Effector memory CD4-positive, alpha-beta T cell (primary cell): ENCODE results near the gene SEMA5B.

ENCODE experiments used
- DNase-seq, 3 donors: peaks; one replicate each; pipeline ENCODE4 v3.0.0-alpha.2; 2020
- H3K27ac ChIP-seq: 2 replicates; pipeline ENCODE4 v1.7.0; 2013; ENCODE audit warnings: mild to moderate bottlenecking, low read length, moderate library complexity; ENCODE audit not compliant: insufficient read depth, poor library complexity, severe bottlenecking
- H3K27me3 ChIP-seq: replicated peaks from 2 replicates; pipeline ENCODE4 v1.7.0; 2013; ENCODE audit warnings: mild to moderate bottlenecking, low read length; ENCODE audit not compliant: insufficient read depth, control insufficient read depth, poor library complexity, severe bottlenecking
- H3K36me3 ChIP-seq: 2 replicates; pipeline ENCODE4 v1.7.0; 2013; ENCODE audit warnings: mild to moderate bottlenecking, low read length, moderate library complexity; ENCODE audit not compliant: control insufficient read depth, insufficient read depth
- H3K4me1 ChIP-seq: 2 replicates; pipeline ENCODE4 v1.7.0; 2013; ENCODE audit warnings: low read length, mild to moderate bottlenecking; ENCODE audit not compliant: control insufficient read depth, insufficient read depth, poor library complexity, severe bottlenecking
- H3K4me3 ChIP-seq: 2 replicates; pipeline ENCODE4 v1.7.0; 2013; ENCODE audit warnings: low read length, low read depth, mild to moderate bottlenecking; ENCODE audit not compliant: insufficient read depth, poor library complexity, severe bottlenecking
- H3K9me3 ChIP-seq: 2 replicates; pipeline ENCODE4 v1.7.0; 2013; ENCODE audit warnings: mild to moderate bottlenecking, low read length, moderate library complexity; ENCODE audit not compliant: control insufficient read depth

Gene SEMA5B

GRCh38 chr3:123068601-123069381, 41.2 kb upstream of the SEMA5B start:
- Histone ChIP-seq H3K4me1 (peaks cover 4% of the 10 kb centered on the region), H3K4me3 (no peak overlapping the region), H3K27me3 (no peaks in the 10 kb centered on the region), H3K27ac (no peak overlapping the region), H3K9me3 (no peaks in the 10 kb centered on the region), H3K36me3 (no peaks in the 10 kb centered on the region)
- DNase-seq, result no peak

- H3K4me1 ChIP-seq, result peaks cover 4% of the 10 kb centered on the region
- no peak overlapping the region for H3K27ac ChIP-seq
- H3K27me3 ChIP-seq, result no peaks in the 10 kb centered on the region
- H3K9me3 ChIP-seq, result no peaks in the 10 kb centered on the region
- H3K36me3 ChIP-seq, result no peaks in the 10 kb centered on the region
- no peak for DNase-seq
- H3K4me3 ChIP-seq, result peak overlapping the region; percentile 82
Observed at GRCh38 chr3:123067689-123068600, 40.4 kb upstream of the SEMA5B start.

- Histone ChIP-seq H3K4me3 (peak within 1 kb of the TSS; percentile 82), H3K36me3 (no peaks in the 10 kb centered on the region), H3K27me3 (no peaks in the 10 kb centered on the region), H3K9me3 (no peaks in the 10 kb centered on the region), H3K27ac (no peak within 1 kb of the TSS), H3K4me1 (peaks cover 4% of the 10 kb centered on the region)
- no peak for DNase-seq
Observed at GRCh38 chr3:123066896-123067688, 39.5 kb upstream of the SEMA5B start, which contains the start of gene PDIA5. Gene PDIA5, plus strand, starts transcription at chr3:123067025. Its CDS starts 140 bp downstream, at chr3:123067165.

GRCh38 chr3:123066599-123066895, 39.0 kb upstream of the SEMA5B start:
- no peaks in the 10 kb centered on the region for H3K27me3 ChIP-seq
- H3K4me1 ChIP-seq, result peaks cover 4% of the 10 kb centered on the region
- H3K36me3 ChIP-seq, result no peaks in the 10 kb centered on the region
- H3K27ac ChIP-seq, result no peak overlapping the region
- H3K9me3 ChIP-seq, result no peaks in the 10 kb centered on the region
- no peak for DNase-seq
- H3K4me3 ChIP-seq, result peak overlapping the region; percentile 82

GRCh38 chr3:123064914-123065313, 37.4 kb upstream of the SEMA5B start:
- Histone ChIP-seq H3K36me3 (no peaks in the 10 kb centered on the region), H3K4me3 (no peak overlapping the region), H3K4me1 (peaks cover 4% of the 10 kb centered on the region), H3K27me3 (no peaks in the 10 kb centered on the region), H3K27ac (no peak overlapping the region), H3K9me3 (no peaks in the 10 kb centered on the region)
- DNase-seq, result no peak

GRCh38 chr3:123064506-123064905, 36.9 kb upstream of the SEMA5B start:
- no peak for DNase-seq
- no peaks in the 10 kb centered on the region for H3K36me3 ChIP-seq
- H3K4me1 ChIP-seq, result peaks cover 4% of the 10 kb centered on the region
- H3K4me3 ChIP-seq, result no peak overlapping the region
- H3K9me3 ChIP-seq, result no peaks in the 10 kb centered on the region
- H3K27ac ChIP-seq, result no peak overlapping the region
- no peaks in the 10 kb centered on the region for H3K27me3 ChIP-seq

- H3K4me1 ChIP-seq, result peaks cover 3% of the 10 kb centered on the region
Observed at GRCh38 chr3:123063034-123063433, 35.5 kb upstream of the SEMA5B start.

GRCh38 chr3:123061856-123062255, 34.3 kb upstream of the SEMA5B start:
- Histone ChIP-seq H3K4me1 (no peaks in the 10 kb centered on the region), H3K4me3 (no peak overlapping the region), H3K36me3 (no peaks in the 10 kb centered on the region), H3K9me3 (no peaks in the 10 kb centered on the region), H3K27me3 (no peaks in the 10 kb centered on the region), H3K27ac (no peak overlapping the region)
- no peak for DNase-seq

More at GRCh38 chr3:123063034-123063433, 35.5 kb upstream of the SEMA5B start:
- no peak for DNase-seq
- Histone ChIP-seq H3K9me3 (no peaks in the 10 kb centered on the region), H3K4me3 (no peak overlapping the region), H3K27ac (no peak overlapping the region), H3K36me3 (no peaks in the 10 kb centered on the region), H3K27me3 (no peaks in the 10 kb centered on the region)

- Histone ChIP-seq H3K4me3 (no peak overlapping the region), H3K36me3 (no peaks in the 10 kb centered on the region)
Observed at GRCh38 chr3:123060054-123060453, 32.5 kb upstream of the SEMA5B start.

More at GRCh38 chr3:123060054-123060453, 32.5 kb upstream of the SEMA5B start:
- no peak for DNase-seq
- Histone ChIP-seq H3K4me1 (no peaks in the 10 kb centered on the region), H3K9me3 (no peaks in the 10 kb centered on the region), H3K27ac (no peak overlapping the region), H3K27me3 (no peaks in the 10 kb centered on the region)
